B cell (primary cell): Measurements from ENCODE around the gene GCSH.

ENCODE experiments used
- EZH2 ChIP-seq: IDR thresholded peaks from 2 replicates; pipeline ENCODE4 v1.6.1; 2012; ENCODE audit warnings: borderline replicate concordance, low read depth, mild to moderate bottlenecking, moderate library complexity, low read length; ENCODE audit not compliant: insufficient read depth, poor library complexity, severe bottlenecking
- TF ChIP-seq, protein P1 (sequence below): fragments of 200-600 bp; IDR thresholded peaks from one replicate; pipeline ENCODE4 v1.8.0; 2022; ENCODE audit warnings: antibody characterized with exemption, mild to moderate bottlenecking

DNA sequence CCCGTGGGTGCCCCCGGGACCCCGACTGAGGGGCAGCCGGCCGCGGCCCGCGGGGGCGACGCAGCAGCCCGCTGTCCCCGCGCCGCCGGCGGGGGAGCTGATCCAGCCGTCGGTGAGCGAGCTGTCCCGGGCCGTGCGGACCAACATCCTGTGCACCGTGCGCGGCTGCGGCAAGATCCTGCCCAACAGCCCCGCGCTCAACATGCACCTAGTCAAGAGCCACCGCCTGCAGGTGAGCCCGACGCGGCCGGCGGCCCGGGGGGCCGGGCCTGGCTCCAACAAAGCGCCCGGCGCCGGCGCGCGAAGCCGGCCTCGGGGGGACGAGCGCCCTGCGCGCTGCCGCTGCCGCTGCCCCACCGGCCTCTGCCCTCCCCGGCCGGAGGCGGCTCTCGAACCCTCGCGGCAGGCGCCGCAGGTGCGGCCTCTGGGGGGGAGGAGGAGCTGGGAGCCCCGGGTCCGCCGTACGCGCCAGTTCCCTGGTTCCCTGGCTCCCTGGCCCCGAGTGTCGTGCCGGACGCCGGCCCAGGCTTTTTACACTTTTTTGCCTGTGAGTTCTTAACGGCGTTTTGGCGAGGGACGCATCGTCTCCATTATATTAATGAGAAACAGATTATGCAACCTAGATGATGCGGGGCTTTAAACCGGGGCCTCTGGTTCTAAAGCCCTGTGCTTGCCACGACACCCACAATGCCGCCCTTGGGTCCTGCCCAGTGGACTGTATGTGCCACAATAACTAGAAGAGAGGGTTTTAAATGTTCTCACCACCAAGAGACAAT is 60.0 kb downstream of the GCSH start:
- TF ChIP-seq, protein P1, sequence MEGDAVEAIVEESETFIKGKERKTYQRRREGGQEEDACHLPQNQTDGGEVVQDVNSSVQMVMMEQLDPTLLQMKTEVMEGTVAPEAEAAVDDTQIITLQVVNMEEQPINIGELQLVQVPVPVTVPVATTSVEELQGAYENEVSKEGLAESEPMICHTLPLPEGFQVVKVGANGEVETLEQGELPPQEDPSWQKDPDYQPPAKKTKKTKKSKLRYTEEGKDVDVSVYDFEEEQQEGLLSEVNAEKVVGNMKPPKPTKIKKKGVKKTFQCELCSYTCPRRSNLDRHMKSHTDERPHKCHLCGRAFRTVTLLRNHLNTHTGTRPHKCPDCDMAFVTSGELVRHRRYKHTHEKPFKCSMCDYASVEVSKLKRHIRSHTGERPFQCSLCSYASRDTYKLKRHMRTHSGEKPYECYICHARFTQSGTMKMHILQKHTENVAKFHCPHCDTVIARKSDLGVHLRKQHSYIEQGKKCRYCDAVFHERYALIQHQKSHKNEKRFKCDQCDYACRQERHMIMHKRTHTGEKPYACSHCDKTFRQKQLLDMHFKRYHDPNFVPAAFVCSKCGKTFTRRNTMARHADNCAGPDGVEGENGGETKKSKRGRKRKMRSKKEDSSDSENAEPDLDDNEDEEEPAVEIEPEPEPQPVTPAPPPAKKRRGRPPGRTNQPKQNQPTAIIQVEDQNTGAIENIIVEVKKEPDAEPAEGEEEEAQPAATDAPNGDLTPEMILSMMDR, result no peak
- no peak for TF ChIP-seq EZH2
